ENCODE results near the gene PER1. TPM values are rescaled to one million over a fixed set of nuclear protein-coding genes. Genes with fewer than 3 reads are reported as not detected.

PER1 gene
- total RNA-seq, 4 donors from 2014 or later, result 20.0 to 396 (median 163) TPM

DNA sequence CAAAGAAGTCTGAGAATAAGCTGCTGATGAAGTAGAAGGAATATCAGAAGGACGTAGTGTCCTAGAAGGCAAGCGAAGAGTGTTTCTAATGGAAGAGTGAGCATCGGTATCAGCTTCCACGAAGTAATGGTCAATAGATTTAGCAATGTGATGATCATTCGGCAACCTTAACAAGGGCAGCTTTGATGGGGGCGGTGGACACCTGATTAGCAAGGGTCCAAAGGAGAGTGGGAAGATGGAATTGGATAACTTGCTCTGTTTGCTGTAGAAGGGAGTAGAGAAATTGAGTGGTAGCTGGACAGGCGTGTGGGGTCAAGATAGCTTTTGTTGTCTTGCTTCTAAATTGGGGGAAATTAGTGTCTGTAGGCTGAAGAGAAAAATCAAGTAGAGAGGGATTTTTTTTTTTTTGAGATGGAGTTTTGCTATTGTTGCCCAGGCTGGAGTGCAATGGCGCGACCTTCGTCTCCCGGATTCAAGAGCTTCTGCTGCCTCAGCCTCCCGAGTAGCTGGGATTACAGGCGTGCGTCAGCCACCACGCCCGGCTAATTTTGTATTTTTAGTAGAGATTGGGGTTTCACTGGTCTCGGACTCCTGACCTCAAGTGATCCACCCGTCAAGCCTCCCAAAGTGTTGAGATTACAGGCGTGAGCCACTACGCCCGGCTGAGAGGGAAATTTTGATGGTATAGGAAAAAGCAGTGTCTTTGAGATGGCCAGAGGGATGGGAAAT, 14.4 kb downstream of the PER1 start:
- Histone ChIP-seq H3K27ac (peak overlapping the region; percentile 80 to 96), H3K36me3 (no peaks in the 10 kb centered on the region), H3K4me3 (peak overlapping the region in 1 of 2 donors; percentile 8), H3K9me3 (no peaks in the 10 kb centered on the region), H3K4me1 (peaks cover 0 to 5% of the 10 kb centered on the region in 2 donors), H3K27me3 (no peaks in the 10 kb centered on the region)
- intact Hi-C loops (cut with DNase I; ENCODE audit: low total_unique reads), result no loop called here
- TF ChIP-seq, protein P1, sequence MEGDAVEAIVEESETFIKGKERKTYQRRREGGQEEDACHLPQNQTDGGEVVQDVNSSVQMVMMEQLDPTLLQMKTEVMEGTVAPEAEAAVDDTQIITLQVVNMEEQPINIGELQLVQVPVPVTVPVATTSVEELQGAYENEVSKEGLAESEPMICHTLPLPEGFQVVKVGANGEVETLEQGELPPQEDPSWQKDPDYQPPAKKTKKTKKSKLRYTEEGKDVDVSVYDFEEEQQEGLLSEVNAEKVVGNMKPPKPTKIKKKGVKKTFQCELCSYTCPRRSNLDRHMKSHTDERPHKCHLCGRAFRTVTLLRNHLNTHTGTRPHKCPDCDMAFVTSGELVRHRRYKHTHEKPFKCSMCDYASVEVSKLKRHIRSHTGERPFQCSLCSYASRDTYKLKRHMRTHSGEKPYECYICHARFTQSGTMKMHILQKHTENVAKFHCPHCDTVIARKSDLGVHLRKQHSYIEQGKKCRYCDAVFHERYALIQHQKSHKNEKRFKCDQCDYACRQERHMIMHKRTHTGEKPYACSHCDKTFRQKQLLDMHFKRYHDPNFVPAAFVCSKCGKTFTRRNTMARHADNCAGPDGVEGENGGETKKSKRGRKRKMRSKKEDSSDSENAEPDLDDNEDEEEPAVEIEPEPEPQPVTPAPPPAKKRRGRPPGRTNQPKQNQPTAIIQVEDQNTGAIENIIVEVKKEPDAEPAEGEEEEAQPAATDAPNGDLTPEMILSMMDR (IDR thresholded peaks at IDR 0.05), result no peak
- no peak for TF ChIP-seq POLR2A (IDR thresholded peaks at IDR 0.05)
- DNase-seq, result peak in 1 of 2 donors; percentile 25

DNA sequence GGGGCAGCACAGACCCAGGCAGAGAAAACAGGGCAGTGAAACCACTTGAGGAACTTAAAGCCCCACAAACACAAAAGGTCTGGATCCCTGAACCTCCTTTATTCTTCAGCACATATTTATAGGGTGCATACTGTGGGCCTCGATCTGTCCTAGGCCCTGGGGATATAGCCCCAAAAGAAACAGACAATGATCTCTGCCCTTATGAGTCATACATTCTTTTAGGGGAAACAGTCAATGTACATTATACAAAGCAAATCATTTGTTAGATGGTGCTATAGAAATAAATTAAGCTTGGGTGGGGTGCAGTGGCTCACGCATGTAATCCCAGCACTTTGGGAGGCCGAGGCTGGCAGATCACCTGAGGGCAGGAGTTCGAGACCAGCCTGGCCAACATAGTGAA, 18.3 kb downstream of the PER1 start:
- TF ChIP-seq, protein P1 (IDR thresholded peaks at IDR 0.05), result no peak
- TF ChIP-seq POLR2A (IDR thresholded peaks at IDR 0.05), result no peak
- DNase-seq, result no peak
- Histone ChIP-seq H3K27me3 (no peaks in the 10 kb centered on the region), H3K27ac (no peak overlapping the region), H3K36me3 (no peaks in the 10 kb centered on the region), H3K4me1 (peaks cover 0 to 5% of the 10 kb centered on the region in 2 donors), H3K9me3 (no peaks in the 10 kb centered on the region), H3K4me3 (no peak overlapping the region)
- intact Hi-C loops (cut with DNase I; ENCODE audit: low total_unique reads), result no loop called here

DNA sequence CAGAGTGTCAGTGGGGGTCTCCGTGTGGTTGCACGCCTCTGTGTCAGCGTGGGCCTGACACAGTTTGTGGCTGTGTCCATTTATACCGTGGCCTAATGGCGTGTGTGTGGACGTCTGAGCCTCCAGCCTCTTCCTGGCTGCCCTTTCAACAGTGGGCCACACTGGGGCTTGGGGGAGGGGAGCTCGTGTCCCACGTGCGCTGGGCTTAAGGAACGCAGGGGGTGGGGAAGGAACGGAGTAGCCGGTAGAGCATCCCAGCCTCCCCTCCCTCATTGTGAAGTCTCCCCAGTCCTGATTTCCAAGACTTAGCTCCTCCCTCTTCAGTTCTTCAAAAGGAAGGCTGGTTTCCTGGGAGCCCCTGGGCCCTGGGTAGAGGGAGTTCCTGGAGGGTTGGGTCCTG, 18.8 kb downstream of the PER1 start:
- no peaks in the 10 kb centered on the region for H3K27me3 ChIP-seq
- H3K36me3 ChIP-seq, result no peaks in the 10 kb centered on the region
- H3K4me1 ChIP-seq, result peaks cover 0 to 5% of the 10 kb centered on the region in 2 donors
- intact Hi-C loops (cut with DNase I; ENCODE audit: low total_unique reads), result no loop called here
- TF ChIP-seq, protein P1 (IDR thresholded peaks at IDR 0.05), result no peak
- no peak for TF ChIP-seq POLR2A (IDR thresholded peaks at IDR 0.05)
- H3K9me3 ChIP-seq, result no peaks in the 10 kb centered on the region
- DNase-seq, result no peak
- no peak overlapping the region for H3K4me3 ChIP-seq
- no peak overlapping the region for H3K27ac ChIP-seq

DNA sequence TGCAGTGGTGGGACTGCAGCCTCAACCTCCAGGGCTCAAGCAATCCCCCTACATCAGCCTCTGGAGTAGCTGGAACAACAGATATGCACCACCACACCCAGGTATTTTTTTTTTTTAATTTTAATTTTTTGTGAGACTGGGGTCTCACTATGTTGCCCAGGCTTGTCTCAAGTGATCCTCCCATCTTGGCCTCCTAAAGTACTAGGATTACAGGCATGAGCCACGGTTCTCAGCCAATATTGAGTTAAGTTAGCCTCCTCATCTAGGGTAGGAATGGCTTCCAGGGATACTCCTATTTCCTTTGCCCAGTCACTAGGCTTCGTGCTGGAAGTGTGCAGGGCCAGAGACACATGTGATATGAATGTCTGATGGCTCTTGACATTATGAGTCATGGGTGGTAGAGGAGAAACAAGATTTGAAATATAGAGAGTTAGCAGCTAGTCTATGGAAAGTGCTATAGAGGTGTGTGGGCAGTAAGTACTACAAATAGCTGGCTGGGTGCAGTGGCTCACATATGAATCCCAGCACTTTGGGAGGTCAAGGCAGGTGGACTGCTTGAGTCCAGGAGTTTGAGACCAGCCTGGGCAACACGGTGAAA, 20.3 kb downstream of the PER1 start:
- intact Hi-C loops (cut with DNase I; ENCODE audit: low total_unique reads), result no loop called here
- DNase-seq, result no peak

More for the DNA sequence above, 20.3 kb downstream of the PER1 start:
- TF ChIP-seq, protein P1 (IDR thresholded peaks at IDR 0.05), result no peak
- no peak for TF ChIP-seq POLR2A (IDR thresholded peaks at IDR 0.05)
- no peaks in the 10 kb centered on the region for H3K9me3 ChIP-seq
- no peaks in the 10 kb centered on the region for H3K36me3 ChIP-seq
- H3K4me1 ChIP-seq, result no peaks in the 10 kb centered on the region
- H3K4me3 ChIP-seq, result no peak overlapping the region
- no peak overlapping the region for H3K27ac ChIP-seq
- H3K27me3 ChIP-seq, result no peaks in the 10 kb centered on the region
